Non-pigmented ciliary epithelial cell (primary cell): ENCODE data around the gene ZNF385B.

Experiments used
- DNase-seq: peaks from one replicate; pipeline ENCODE4 v3.0.0-alpha.2; 2010; ENCODE audit warnings: low read depth

Gene ZNF385B

GRCh38 chr2:179551539-179552045 is 309.8 kb downstream of the ZNF385B start:
- DNase-seq = no peak

- no peak for DNase-seq
Observed at GRCh38 chr2:179550849-179551248, 310.6 kb downstream of the ZNF385B start.

GRCh38 chr2:179550214-179550613 is 311.2 kb downstream of the ZNF385B start:
- no peak for DNase-seq

GRCh38 chr2:179546656-179547055 is 314.8 kb downstream of the ZNF385B start:
- no peak for DNase-seq

- DNase-seq = no peak
Observed at GRCh38 chr2:179545024-179545423, 316.4 kb downstream of the ZNF385B start.

GRCh38 chr2:179543361-179543901 is 318.0 kb downstream of the ZNF385B start:
- no peak for DNase-seq

GRCh38 chr2:179541586-179541985 is 319.8 kb downstream of the ZNF385B start:
- no peak for DNase-seq

GRCh38 chr2:179539124-179539511 is 322.3 kb downstream of the ZNF385B start:
- no peak for DNase-seq

GRCh38 chr2:179538406-179539123 is 322.8 kb downstream of the ZNF385B start:
- DNase-seq = no peak

- no peak for DNase-seq
Observed at GRCh38 chr2:179536185-179536584, 325.2 kb downstream of the ZNF385B start.

GRCh38 chr2:179533875-179534274 is 327.5 kb downstream of the ZNF385B start:
- DNase-seq = no peak

GRCh38 chr2:179532863-179533278 is 328.5 kb downstream of the ZNF385B start:
- no peak for DNase-seq

GRCh38 chr2:179528576-179529069 is 332.8 kb downstream of the ZNF385B start:
- DNase-seq = no peak

GRCh38 chr2:179525340-179525739 is 336.1 kb downstream of the ZNF385B start:
- DNase-seq = no peak

GRCh38 chr2:179524809-179525339 is 336.5 kb downstream of the ZNF385B start:
- no peak for DNase-seq

- no peak for DNase-seq
Observed at GRCh38 chr2:179521944-179522343, 339.5 kb downstream of the ZNF385B start.

- DNase-seq = no peak
Observed at GRCh38 chr2:179518830-179519229, 342.6 kb downstream of the ZNF385B start.

- no peak for DNase-seq
Observed at GRCh38 chr2:179513181-179513580, 348.2 kb downstream of the ZNF385B start.

GRCh38 chr2:179512281-179513035 is 349.0 kb downstream of the ZNF385B start:
- no peak for DNase-seq

- no peak for DNase-seq
Observed at GRCh38 chr2:179511105-179511789, 350.2 kb downstream of the ZNF385B start.

- DNase-seq = no peak
Observed at GRCh38 chr2:179495315-179495714, 366.1 kb downstream of the ZNF385B start.

GRCh38 chr2:179488563-179488962 is 372.8 kb downstream of the ZNF385B start:
- no peak for DNase-seq
